Mucosa of descending colon (tissue), 3 donors: Measurements from ENCODE around the gene HBS1L. TPM values are rescaled to one million over a fixed set of nuclear protein-coding genes. Genes with fewer than 3 reads are reported as not detected.

ENCODE experiments used
- ATAC-seq: fragments of 200-7000 bp; cut with Tn5 transposase; one replicate; pipeline ENCODE4 v1.9.1; 2020; ENCODE audit warnings: mild to moderate bottlenecking, moderate library complexity
- DNase-seq, 3 donors: peaks; one replicate each; pipeline ENCODE4 v3.0.0-alpha.2; 2020
- H3K36me3 ChIP-seq: fragments of 200-600 bp; one replicate; pipeline ENCODE4 v1.8.0; 2021; ENCODE audit warnings: low read depth, mild to moderate bottlenecking
- H3K4me1 ChIP-seq: fragments of 200-600 bp; one replicate; pipeline ENCODE4 v1.8.0; 2021; ENCODE audit warnings: low read depth, mild to moderate bottlenecking
- H3K4me3 ChIP-seq: fragments of 200-600 bp; one replicate; pipeline ENCODE4 v1.8.0; 2021; ENCODE audit warnings: mild to moderate bottlenecking
- H3K9me3 ChIP-seq: fragments of 200-600 bp; one replicate; pipeline ENCODE4 v1.8.0; 2021; ENCODE audit warnings: mild to moderate bottlenecking
- intact Hi-C, 2 donors: fragments of 100-400 bp; cut with DNase I in 1 of 2; cut with micrococcal nuclease in 1 of 2; formaldehyde crosslinking; loops; one replicate each; pipeline versions ENCODE4 v1.11.0 to v1.11.1; 2022; cut with DNase I, micrococcal nuclease
- total RNA-seq, 3 donors: library from RNA; stranded (reverse); fragmentation: NEBNext Ultra II Directional in 2 of 3; extraction: Animal tissue kit (Norgen Biotek cat#: 25700) in 2 of 3; gene quantifications; one replicate each; pipeline versions ENCODE4 v1.2.1 to v1.2.4, GENCODE V29; 2021 to 2023
- TF ChIP-seq, protein P1 (sequence below): fragments of 200-600 bp; IDR thresholded peaks from one replicate; pipeline ENCODE4 v1.8.0; 2022; ENCODE audit warnings: antibody characterized with exemption, mild to moderate bottlenecking
- donor health status: DM: no; HTN: no; CAD: no; lungs with moderate emphysema.
- donor health status: DM: no; HTN: no; CAD: no.
- donor health status: DM: no; HTN: yes; CAD: no.

The HBS1L gene
- total RNA-seq, 3 donors from 2014 or later, result 43.0 to 68.6 (median 51.3) TPM

DNA sequence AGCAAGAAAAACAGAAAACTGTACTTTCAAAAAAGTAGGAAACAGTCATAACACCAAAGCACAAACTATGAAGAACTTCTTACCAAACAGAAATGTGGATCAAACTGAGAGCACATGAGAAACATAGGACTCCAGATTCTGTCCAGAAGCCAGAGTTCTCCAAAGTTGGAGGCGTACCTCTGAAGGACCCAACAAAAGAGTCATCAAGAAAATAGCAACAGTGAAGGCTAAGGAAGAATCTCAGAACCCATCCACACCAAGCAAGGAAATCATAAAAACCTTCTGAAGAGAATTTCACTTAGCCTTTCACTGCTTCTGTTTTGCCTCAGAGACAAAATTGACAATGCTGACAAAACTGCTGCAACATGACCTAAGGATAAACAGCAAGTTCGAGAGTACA, 29.4 kb downstream of the HBS1L start:
- TF ChIP-seq, protein P1, sequence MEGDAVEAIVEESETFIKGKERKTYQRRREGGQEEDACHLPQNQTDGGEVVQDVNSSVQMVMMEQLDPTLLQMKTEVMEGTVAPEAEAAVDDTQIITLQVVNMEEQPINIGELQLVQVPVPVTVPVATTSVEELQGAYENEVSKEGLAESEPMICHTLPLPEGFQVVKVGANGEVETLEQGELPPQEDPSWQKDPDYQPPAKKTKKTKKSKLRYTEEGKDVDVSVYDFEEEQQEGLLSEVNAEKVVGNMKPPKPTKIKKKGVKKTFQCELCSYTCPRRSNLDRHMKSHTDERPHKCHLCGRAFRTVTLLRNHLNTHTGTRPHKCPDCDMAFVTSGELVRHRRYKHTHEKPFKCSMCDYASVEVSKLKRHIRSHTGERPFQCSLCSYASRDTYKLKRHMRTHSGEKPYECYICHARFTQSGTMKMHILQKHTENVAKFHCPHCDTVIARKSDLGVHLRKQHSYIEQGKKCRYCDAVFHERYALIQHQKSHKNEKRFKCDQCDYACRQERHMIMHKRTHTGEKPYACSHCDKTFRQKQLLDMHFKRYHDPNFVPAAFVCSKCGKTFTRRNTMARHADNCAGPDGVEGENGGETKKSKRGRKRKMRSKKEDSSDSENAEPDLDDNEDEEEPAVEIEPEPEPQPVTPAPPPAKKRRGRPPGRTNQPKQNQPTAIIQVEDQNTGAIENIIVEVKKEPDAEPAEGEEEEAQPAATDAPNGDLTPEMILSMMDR, result no peak
- ATAC-seq, result no peak

GRCh38 chr6:135022050-135022697, 32.4 kb downstream of the HBS1L start:
- H3K36me3 ChIP-seq, result no peaks in the 10 kb centered on the region
- no peak overlapping the region for H3K4me3 ChIP-seq
- no peaks in the 10 kb centered on the region for H3K9me3 ChIP-seq
- ATAC-seq (no peak), DNase-seq (no peak)
- intact Hi-C loops, result no loop called here
- H3K4me1 ChIP-seq, result no peaks in the 10 kb centered on the region
- TF ChIP-seq, protein P1, result no peak

More for the DNA sequence above, 29.4 kb downstream of the HBS1L start:
- Histone ChIP-seq H3K36me3 (no peaks in the 10 kb centered on the region), H3K9me3 (no peaks in the 10 kb centered on the region), H3K4me3 (no peak overlapping the region), H3K4me1 (no peaks in the 10 kb centered on the region)
- intact Hi-C loops, result no loop called here
- no peak for DNase-seq

- no peaks in the 10 kb centered on the region for H3K36me3 ChIP-seq
- ATAC-seq (no peak), DNase-seq (no peak)
- TF ChIP-seq, protein P1, result no peak
- no peaks in the 10 kb centered on the region for H3K9me3 ChIP-seq
- H3K4me3 ChIP-seq, result no peak overlapping the region
- intact Hi-C loops, result no loop called here
- H3K4me1 ChIP-seq, result no peaks in the 10 kb centered on the region
These were observed 33.1 kb downstream of the HBS1L start for GRCh38 chr6:135021310-135022049.

DNA sequence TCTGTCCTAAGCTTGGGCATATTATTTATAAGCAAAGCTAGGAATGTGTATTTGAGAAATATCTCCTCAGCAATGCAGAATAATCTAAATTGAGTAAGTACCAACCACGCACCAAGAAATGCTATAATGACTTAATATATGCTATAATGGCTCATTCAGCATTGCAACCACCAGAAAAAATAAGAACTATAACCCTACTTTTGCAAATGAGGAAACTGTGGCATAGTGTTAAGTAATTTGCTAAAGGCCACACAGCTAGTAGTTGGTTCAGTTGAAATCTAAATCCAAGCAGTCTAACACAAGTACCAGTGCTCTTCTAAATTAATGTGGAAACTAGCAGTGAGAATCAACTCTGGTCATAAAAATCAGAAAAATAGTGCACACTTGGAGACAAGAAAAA, 35.7 kb downstream of the HBS1L start:
- Histone ChIP-seq H3K36me3 (no peaks in the 10 kb centered on the region), H3K4me3 (no peak overlapping the region), H3K9me3 (no peaks in the 10 kb centered on the region), H3K4me1 (no peaks in the 10 kb centered on the region)
- DNase-seq (no peak), ATAC-seq (no peak)
- intact Hi-C loops, result no loop called here
- TF ChIP-seq, protein P1, result no peak

DNA sequence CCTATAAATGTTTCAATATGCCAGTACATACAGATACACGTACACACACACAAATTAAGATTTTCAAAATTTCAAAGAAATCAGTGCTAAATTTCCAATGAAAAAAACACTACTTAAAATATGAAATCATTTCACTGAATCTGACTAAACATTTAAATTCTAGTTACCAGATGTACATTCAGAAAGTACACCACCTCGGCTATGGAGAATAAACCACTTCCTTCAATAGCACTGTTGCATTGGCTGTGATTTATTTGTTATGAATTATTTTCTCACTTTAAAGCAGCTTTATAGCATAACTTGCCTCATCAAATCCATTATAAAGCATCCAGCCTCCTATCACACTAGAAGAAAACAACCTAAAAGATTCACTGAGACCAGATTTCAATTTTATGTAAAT, 36.6 kb downstream of the HBS1L start:
- Histone ChIP-seq H3K4me1 (no peaks in the 10 kb centered on the region), H3K4me3 (no peak overlapping the region), H3K36me3 (no peaks in the 10 kb centered on the region), H3K9me3 (no peaks in the 10 kb centered on the region)
- ATAC-seq (no peak), DNase-seq (no peak)
- TF ChIP-seq, protein P1, result no peak
- intact Hi-C loops, result no loop called here
